ENCODE measurements around the gene ONECUT1. TPM values are rescaled to one million over a fixed set of nuclear protein-coding genes. Genes with fewer than 3 reads are reported as not detected.

Gene ONECUT1
- total RNA-seq, 1 experiment from 2014 or later: not detected

DNA sequence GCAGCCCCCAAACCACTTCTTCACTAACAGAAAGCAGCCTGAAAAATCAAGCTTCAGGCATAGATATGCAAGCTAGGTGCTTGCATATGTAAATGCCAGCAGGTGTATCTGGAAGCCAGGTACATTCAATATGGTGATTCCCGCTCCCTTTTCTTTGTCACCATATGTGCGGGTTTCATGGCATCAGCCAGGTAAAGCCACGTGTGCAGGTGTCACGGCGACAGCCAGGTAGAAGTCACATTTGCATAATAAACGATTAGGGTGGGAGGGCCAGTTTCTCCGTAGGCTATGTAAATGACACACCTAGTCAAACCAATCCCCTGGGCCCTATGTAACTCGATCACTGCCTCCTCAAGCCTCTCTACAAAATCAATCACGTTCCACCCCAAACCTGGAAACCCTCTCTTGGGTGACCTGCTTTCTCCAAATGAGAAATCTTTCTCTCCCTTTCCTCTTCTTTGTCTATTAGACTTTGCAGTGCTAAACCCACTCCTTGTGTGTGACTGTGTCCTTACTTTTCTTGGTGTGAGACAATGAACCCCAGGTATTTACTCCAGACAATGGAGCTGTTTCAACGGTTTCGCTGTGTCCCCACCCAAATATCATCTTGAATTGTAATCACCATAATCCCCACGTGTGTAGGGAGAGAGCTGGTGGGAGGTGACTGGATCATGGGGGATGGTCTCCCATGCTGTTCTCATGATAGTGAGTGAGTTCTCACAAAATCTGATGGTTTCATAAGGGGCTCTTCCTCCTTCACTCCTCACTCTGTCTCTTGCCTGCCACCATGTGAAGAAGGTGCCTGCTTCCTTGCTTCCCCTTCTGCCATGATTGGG, 44.6 kb downstream of the ONECUT1 start:
- DNase-seq (ENCODE audit: low read depth): no peak
- in situ Hi-C loops (cut with HindIII; ENCODE audit: low pct_unique_long_range_greater_than_20kb, low sequenced_read_pairs): no loop called here

DNA sequence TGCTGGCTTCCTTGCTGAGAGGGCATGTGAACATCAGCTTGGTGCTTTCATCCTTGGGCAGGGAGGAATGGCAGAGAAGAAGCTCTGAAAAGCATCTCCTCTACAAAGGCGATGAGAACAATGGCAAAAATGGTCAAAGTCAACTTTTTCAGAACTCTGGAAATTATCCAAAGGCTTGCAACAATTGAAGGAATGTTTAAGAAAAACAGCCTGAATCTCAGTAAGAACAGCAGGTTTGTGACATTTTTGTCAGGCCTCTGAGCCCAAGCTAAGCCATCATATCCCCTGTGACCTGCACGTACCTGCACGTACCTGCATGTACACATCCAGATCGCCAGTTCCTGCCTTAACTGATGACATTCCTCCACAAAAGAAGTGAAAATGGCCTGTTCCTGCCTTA, 51.8 kb downstream of the ONECUT1 start:
- in situ Hi-C loops (cut with HindIII; ENCODE audit: low pct_unique_long_range_greater_than_20kb, low sequenced_read_pairs): no loop called here
- no peak for DNase-seq (ENCODE audit: low read depth)

GRCh38 chr15:52737720-52738119, 52.4 kb downstream of the ONECUT1 start:
- DNase-seq (ENCODE audit: low read depth): no peak
- in situ Hi-C loops (cut with HindIII; ENCODE audit: low pct_unique_long_range_greater_than_20kb, low sequenced_read_pairs): no loop called here

GRCh38 chr15:52735231-52736089, 54.7 kb downstream of the ONECUT1 start:
- DNase-seq (ENCODE audit: low read depth): peak; percentile 74
- in situ Hi-C loops (cut with HindIII; ENCODE audit: low pct_unique_long_range_greater_than_20kb, low sequenced_read_pairs): no loop called here

DNA sequence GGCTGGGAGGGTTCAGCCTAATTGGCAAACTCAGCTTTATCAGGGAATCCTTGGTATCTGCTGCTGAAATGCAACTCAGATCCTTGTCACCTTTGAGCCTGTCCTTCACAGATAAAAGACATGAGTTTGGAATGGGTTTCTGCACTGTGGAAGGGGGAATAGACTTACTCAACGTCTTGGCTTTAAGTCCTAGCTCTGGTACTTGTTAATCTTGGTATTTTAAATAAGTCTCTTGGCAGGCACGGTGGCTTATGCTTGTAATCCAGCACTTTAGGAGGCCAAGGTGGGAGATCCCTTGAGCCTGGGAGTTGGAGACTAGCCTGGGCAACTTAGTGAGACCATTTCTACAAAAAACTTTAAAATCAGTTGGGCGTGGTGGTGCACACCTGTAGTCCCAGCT, 55.8 kb downstream of the ONECUT1 start:
- DNase-seq (ENCODE audit: low read depth): no peak
- in situ Hi-C loops (cut with HindIII; ENCODE audit: low pct_unique_long_range_greater_than_20kb, low sequenced_read_pairs): no loop called here

DNA sequence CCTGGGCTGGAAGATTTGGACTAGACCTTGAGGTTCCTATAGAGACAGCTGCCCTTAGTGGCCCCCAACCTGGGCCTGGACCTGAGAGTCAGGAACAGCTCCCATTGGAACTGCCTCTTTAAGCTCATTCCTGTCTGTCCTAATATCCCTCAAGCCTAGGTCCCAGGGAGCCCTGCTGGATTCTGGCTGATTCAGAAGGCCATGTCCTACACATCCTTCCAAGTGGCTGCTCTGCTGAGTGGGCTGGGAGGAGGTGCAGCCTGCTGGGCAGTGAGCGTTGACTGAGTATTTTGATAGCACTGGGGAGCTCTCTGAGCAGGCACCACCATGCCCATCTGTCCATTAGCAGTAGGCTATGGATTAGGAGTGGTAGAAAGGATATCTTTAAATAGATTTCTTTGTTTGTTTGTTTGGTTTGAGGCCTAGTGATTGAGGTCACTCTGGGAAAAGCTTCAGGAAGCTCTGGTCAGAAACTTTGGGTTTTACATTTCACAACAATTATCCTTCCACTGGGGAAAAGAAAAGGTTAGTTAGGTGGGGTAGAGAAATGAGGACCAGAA, 56.4 kb downstream of the ONECUT1 start:
- in situ Hi-C loops (cut with HindIII; ENCODE audit: low pct_unique_long_range_greater_than_20kb, low sequenced_read_pairs): no loop called here
- no peak for DNase-seq (ENCODE audit: low read depth)

GRCh38 chr15:52733088-52733487, 57.0 kb downstream of the ONECUT1 start:
- no peak for DNase-seq (ENCODE audit: low read depth)
- in situ Hi-C loops (cut with HindIII; ENCODE audit: low pct_unique_long_range_greater_than_20kb, low sequenced_read_pairs): no loop called here

- in situ Hi-C loops (cut with HindIII; ENCODE audit: low pct_unique_long_range_greater_than_20kb, low sequenced_read_pairs): no loop called here
These were observed 57.6 kb downstream of the ONECUT1 start for GRCh38 chr15:52732551-52732950.

DNA sequence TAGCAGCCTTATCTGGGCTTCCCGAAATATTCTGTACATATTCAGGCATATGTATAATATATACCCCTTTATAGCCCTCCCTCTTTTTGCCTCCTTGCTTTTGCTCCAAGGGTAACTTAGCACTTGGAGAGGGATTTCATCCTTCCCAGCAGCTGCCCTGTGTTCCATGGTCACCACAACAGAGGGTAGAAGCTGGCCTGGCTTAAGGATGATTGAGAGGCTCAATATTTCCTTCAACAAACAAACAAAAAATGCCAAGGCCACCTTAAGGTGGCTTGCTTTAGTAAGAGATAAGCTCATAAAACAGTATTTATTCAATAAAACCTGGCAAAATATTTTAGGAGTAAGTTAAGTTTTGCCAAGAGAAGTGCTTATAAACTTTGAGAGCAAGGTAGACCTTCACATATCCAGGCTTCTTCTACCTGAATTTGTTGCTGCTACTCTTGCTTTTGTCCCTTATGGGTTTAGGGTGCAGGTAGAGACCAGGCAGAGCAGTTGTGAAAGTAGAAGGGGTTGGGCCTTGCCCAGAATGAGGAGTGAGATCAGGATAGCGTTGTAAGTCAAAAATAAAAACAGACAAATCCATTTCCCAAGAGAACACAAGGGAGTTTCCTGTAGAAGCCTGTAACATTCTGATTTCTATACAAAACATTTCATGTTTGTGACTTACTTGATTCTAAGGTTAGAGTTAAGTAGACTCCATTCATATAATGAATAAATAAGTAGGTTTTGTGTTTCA, 58.2 kb downstream of the ONECUT1 start:
- in situ Hi-C loops (cut with HindIII; ENCODE audit: low pct_unique_long_range_greater_than_20kb, low sequenced_read_pairs): no loop called here
- no peak for DNase-seq (ENCODE audit: low read depth)

More at GRCh38 chr15:52732551-52732950, 57.6 kb downstream of the ONECUT1 start:
- DNase-seq (ENCODE audit: low read depth): no peak

GRCh38 chr15:52731004-52731403, 59.1 kb downstream of the ONECUT1 start:
- no peak for DNase-seq (ENCODE audit: low read depth)
- in situ Hi-C loops (cut with HindIII; ENCODE audit: low pct_unique_long_range_greater_than_20kb, low sequenced_read_pairs): no loop called here

- in situ Hi-C loops (cut with HindIII; ENCODE audit: low pct_unique_long_range_greater_than_20kb, low sequenced_read_pairs): no loop called here
These were observed 59.5 kb downstream of the ONECUT1 start for GRCh38 chr15:52730594-52730993.

GRCh38 chr15:52730173-52730572, 60.0 kb downstream of the ONECUT1 start:
- DNase-seq (ENCODE audit: low read depth): no peak
- in situ Hi-C loops (cut with HindIII; ENCODE audit: low pct_unique_long_range_greater_than_20kb, low sequenced_read_pairs): no loop called here

More at GRCh38 chr15:52730594-52730993, 59.5 kb downstream of the ONECUT1 start:
- no peak for DNase-seq (ENCODE audit: low read depth)

DNA sequence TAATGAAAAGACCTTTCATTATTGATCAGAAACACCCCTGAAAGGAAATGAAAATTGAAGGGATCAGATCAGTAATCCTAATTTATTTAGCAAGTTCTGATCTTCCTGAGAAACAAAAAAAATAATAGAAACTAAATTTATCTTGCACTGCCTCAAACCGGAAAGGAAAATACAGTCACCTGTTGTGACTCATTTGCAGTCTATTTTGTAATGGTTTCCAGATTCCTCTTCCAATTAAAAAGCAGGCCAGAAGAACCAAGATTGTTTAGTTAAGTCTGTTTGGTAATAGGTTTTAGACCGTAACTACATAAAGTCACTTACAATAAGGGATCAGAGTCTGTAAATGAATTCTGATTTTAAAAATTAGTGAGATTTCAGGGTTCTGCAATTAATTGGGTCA, 61.2 kb downstream of the ONECUT1 start:
- DNase-seq (ENCODE audit: low read depth): no peak
- in situ Hi-C loops (cut with HindIII; ENCODE audit: low pct_unique_long_range_greater_than_20kb, low sequenced_read_pairs): no loop called here

DNA sequence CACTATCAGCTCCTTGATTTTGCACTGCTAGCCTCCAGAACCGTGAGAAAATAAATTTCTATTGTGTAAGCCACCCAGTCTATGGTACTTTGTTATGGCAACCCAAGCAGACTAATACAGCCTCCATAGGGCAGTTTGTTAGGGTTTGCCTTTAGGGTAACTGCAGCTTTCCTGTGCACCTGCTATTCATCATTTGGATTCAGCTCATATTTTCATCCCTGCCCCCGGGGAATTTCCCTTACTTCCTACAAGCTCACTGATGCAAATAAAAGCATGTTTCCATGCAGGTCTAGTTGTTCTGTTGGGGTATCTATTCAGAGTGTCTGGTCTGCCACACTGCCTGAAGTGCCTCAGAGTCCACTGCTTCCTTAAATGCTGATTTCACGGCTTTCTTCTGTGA, 62.3 kb downstream of the ONECUT1 start:
- in situ Hi-C loops (cut with HindIII; ENCODE audit: low pct_unique_long_range_greater_than_20kb, low sequenced_read_pairs): no loop called here
- no peak for DNase-seq (ENCODE audit: low read depth)

- in situ Hi-C loops (cut with HindIII; ENCODE audit: low pct_unique_long_range_greater_than_20kb, low sequenced_read_pairs): no loop called here
- DNase-seq (ENCODE audit: low read depth): no peak
These were observed 63.9 kb downstream of the ONECUT1 start for GRCh38 chr15:52726195-52726594.

DNA sequence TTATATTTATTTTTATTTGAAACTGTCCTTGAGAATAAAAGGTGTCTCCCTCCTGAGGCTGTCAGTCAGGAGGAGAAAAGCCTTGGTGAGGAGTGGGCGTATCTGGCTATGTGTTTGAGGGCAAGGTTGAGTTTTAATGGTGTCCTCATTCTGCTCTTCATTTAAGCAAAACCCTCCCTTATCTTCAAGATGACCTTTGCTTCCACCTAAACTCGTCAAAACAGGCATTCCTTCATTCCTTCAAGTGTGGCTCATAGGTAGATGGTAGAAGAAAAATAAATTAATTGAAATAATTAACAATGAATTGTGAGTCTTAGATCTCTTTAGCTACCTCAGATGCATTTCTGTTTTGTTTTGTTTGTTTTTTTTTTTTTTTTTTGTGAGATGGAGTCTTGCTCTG, 71.6 kb downstream of the ONECUT1 start:
- no peak for DNase-seq (ENCODE audit: low read depth)
- in situ Hi-C loops (cut with HindIII; ENCODE audit: low pct_unique_long_range_greater_than_20kb, low sequenced_read_pairs): no loop called here

- no peak for DNase-seq (ENCODE audit: low read depth)
- in situ Hi-C loops (cut with HindIII; ENCODE audit: low pct_unique_long_range_greater_than_20kb, low sequenced_read_pairs): no loop called here
These were observed 72.2 kb downstream of the ONECUT1 start for GRCh38 chr15:52717924-52718323.

DNA sequence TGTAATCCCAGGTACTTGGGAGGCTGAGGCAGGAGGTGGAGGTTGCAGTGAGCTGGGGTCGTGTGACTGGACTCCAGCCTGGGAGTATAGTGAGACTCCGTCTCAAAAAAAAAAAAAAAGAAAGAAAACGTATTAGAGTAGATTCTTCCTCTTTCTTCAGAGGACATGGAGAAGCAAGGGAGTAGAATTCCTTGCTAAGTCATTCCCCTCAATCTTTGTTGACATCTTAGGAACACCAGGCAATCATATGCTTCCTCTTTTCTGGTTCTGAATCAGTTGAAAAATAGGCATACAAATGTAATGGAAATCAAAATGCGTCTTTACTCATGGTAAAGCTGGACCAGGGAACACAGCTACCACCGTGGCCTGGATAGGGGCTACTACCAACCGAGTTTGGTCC, 72.7 kb downstream of the ONECUT1 start:
- in situ Hi-C loops (cut with HindIII; ENCODE audit: low pct_unique_long_range_greater_than_20kb, low sequenced_read_pairs): no loop called here

More for the DNA sequence above, 72.7 kb downstream of the ONECUT1 start:
- DNase-seq (ENCODE audit: low read depth): no peak
